8988T (cell line): ENCODE data around the gene ZNF436.

Source experiments
- DNase-seq: peaks from one replicate; pipeline ENCODE4 v3.0.0; 2011

Gene ZNF436

GRCh38 chr1:23369335-23370013, at the start of gene ZNF436:
Gene ZNF436, minus strand, starts transcription at chr1:23369836. Its CDS starts 1,831 bp downstream, at chr1:23368005.
- no peak for DNase-seq

- no peak for DNase-seq
Measured at GRCh38 chr1:23419180-23419579, 49.5 kb upstream of the ZNF436 start.

GRCh38 chr1:23417570-23417969, 47.9 kb upstream of the ZNF436 start:
- DNase-seq = no peak

- no peak for DNase-seq
Measured at GRCh38 chr1:23416964-23417363, 47.3 kb upstream of the ZNF436 start.

GRCh38 chr1:23408797-23409290, 39.2 kb upstream of the ZNF436 start:
- DNase-seq = no peak

GRCh38 chr1:23407016-23407630, 37.5 kb upstream of the ZNF436 start:
- no peak for DNase-seq

GRCh38 chr1:23405946-23406345, 36.3 kb upstream of the ZNF436 start:
- no peak for DNase-seq

GRCh38 chr1:23403735-23404486, 34.3 kb upstream of the ZNF436 start:
- DNase-seq = peak; percentile 55

- DNase-seq = no peak
Measured at GRCh38 chr1:23403355-23403734, 33.7 kb upstream of the ZNF436 start.

- DNase-seq = peak; percentile 55
Measured at GRCh38 chr1:23403038-23403336, 33.4 kb upstream of the ZNF436 start.

GRCh38 chr1:23402286-23403037, 32.8 kb upstream of the ZNF436 start:
- no peak for DNase-seq

GRCh38 chr1:23401313-23401712, 31.7 kb upstream of the ZNF436 start:
- DNase-seq = no peak

- DNase-seq = no peak
Measured at GRCh38 chr1:23400324-23401114, 30.9 kb upstream of the ZNF436 start.

GRCh38 chr1:23399229-23399628, 29.6 kb upstream of the ZNF436 start:
- DNase-seq = no peak

GRCh38 chr1:23397908-23398307, 28.3 kb upstream of the ZNF436 start:
- DNase-seq = no peak

GRCh38 chr1:23396380-23396779, 26.7 kb upstream of the ZNF436 start:
- DNase-seq = no peak

GRCh38 chr1:23395849-23396248, 26.2 kb upstream of the ZNF436 start:
- no peak for DNase-seq

GRCh38 chr1:23395154-23395724, 25.6 kb upstream of the ZNF436 start:
- no peak for DNase-seq

- DNase-seq = no peak
Measured at GRCh38 chr1:23394684-23395083, 25.0 kb upstream of the ZNF436 start.

GRCh38 chr1:23394181-23394580, 24.5 kb upstream of the ZNF436 start:
- DNase-seq = no peak

- no peak for DNase-seq
Measured at GRCh38 chr1:23393706-23394105, 24.1 kb upstream of the ZNF436 start.
